OCI-LY3 (cell line): Measurements from ENCODE around the gene UQCC5.

Experiments used
- CTCF ChIP-seq: fragments of 200-600, 300-600 bp; sonication (generic); IDR thresholded peaks from 2 replicates; pipeline ENCODE4 v1.5.1; 2014; ENCODE audit warnings: antibody characterized with exemption, low read length, low read depth
- EZH2phosphoT487 ChIP-seq: fragments of 200-600 bp; shearing (Covaris generic); IDR thresholded peaks from 2 replicates; pipeline ENCODE4 v1.6.1; 2018; ENCODE audit warnings: antibody characterized with exemption, mixed run types, low read depth

DNA sequence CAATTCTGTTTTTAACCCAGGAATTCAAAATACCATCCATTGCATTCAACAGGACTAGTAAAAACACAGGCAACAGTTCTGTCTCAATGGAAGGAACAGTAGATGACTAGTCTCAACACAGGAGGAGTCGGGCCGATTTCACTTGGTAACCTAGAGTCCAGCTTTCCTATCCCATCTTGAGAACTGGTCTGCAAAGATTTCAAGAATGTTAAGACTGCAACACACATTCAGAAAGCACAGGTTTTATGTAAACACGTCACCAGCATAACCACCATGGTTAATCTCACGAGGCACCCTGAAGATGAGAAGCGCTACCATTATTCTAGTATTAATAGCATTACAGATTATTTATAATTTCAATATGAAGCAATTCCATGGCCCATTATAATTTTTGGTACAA is 22.0 kb downstream of the UQCC5 start:
- TF ChIP-seq CTCF (no peak), EZH2phosphoT487 (no peak)
